Small intestine (tissue), 7 donors: ENCODE data around the gene ACVR1C. TPM values are rescaled to one million over a fixed set of nuclear protein-coding genes. Genes with fewer than 3 reads are reported as not detected.

Experiments
- DNase-seq, 2 donors: peaks; one replicate each; pipeline versions ENCODE4 v3.0.0 to v3.0.0-alpha.2; 2013
- FAIRE-seq: peaks from 2 replicates; lab custom pipeline; 2012; peaks lifted over from hg19 to GRCh38; lab: Jason Lieb, UNC
- H3K27ac ChIP-seq, 3 donors: one replicate each; pipeline ENCODE4 v1.5.1; 2013; ENCODE audit warnings: low read length in 2 of 3, mild to moderate bottlenecking in 2 of 3, control low read depth in 1 of 3, inconsistent platforms in 1 of 3, low read depth in 1 of 3, moderate library complexity in 1 of 3
- H3K27me3 ChIP-seq, 3 donors: one replicate each; pipeline ENCODE4 v1.6.1; 2013; ENCODE audit warnings: low read length in 3 of 3, inconsistent platforms in 1 of 3; ENCODE audit not compliant: control insufficient read depth in 3 of 3, insufficient read depth in 3 of 3
- H3K36me3 ChIP-seq, 3 donors: one replicate each; pipeline ENCODE4 v1.6.1; 2013; ENCODE audit warnings: low read length in 3 of 3, inconsistent platforms in 1 of 3, low read depth in 1 of 3, mild to moderate bottlenecking in 1 of 3, moderate library complexity in 1 of 3; ENCODE audit not compliant: control insufficient read depth in 3 of 3, insufficient read depth in 2 of 3
- H3K4me1 ChIP-seq, 3 donors: one replicate each; pipeline ENCODE4 v1.6.1; 2013; ENCODE audit warnings: low read length in 2 of 3, inconsistent platforms in 1 of 3, low read depth in 1 of 3, mild to moderate bottlenecking in 1 of 3, moderate library complexity in 1 of 3; ENCODE audit not compliant: control insufficient read depth in 3 of 3, insufficient read depth in 2 of 3
- H3K4me3 ChIP-seq, 3 donors: one replicate each; pipeline ENCODE4 v1.5.1; 2013; ENCODE audit warnings: low read length in 3 of 3, control low read depth in 1 of 3, inconsistent platforms in 1 of 3, low read depth in 1 of 3, mild to moderate bottlenecking in 1 of 3, moderate library complexity in 1 of 3
- H3K9me3 ChIP-seq, 2 donors: one replicate each; pipeline ENCODE4 v1.6.1; 2013; ENCODE audit warnings: low read depth in 1 of 2, low read length in 1 of 2; ENCODE audit not compliant: control insufficient read depth in 2 of 2, insufficient read depth in 1 of 2
- WGBS, 3 donors: extraction: QIAGEN DNeasy Blood & Tissue Kit; methylation state at CpG; one replicate each; pipeline ENCODE4 v1.1.7; 2013; 5-methylcytosine and 5-hydroxymethylcytosine counted together
- polyA plus RNA-seq, 4 donors: library from polyadenylated mRNA; stranded (reverse) in 3 of 4; unstranded in 1 of 4; fragments of 200-250 nt in 3 of 4; fragments of 120-200 nt in 1 of 4; gene quantifications; one replicate each; pipeline versions ENCODE4 v1.2.1 to v1.2.3, GENCODE V29; 2013
- donor health status: healthy with polysubstance abuse.
- donor health status: control.
- donor health status: control.
- donor health status: Bipolar disorder and iron deficiency.
- donor health status: healthy.

Gene ACVR1C
- polyA plus RNA-seq, 4 donors = 1.2 to 20.6 (median 1.3) TPM

GRCh38 chr2:157501026-157501425 is 127.6 kb downstream of the ACVR1C start:
- Histone ChIP-seq H3K36me3 (no peaks in the 10 kb centered on the region), H3K27ac (no peak overlapping the region), H3K27me3 (no peaks in the 10 kb centered on the region), H3K4me3 (no peak overlapping the region), H3K9me3 (peaks cover 0 to 6% of the 10 kb centered on the region in 2 donors), H3K4me1 (no peaks in the 10 kb centered on the region)
- DNase-seq (no peak), FAIRE-seq (no peak)
- WGBS, 3 donors = 59 to 75% (median 64%) methylated on average over 2 of the region's 2 CpGs

DNA sequence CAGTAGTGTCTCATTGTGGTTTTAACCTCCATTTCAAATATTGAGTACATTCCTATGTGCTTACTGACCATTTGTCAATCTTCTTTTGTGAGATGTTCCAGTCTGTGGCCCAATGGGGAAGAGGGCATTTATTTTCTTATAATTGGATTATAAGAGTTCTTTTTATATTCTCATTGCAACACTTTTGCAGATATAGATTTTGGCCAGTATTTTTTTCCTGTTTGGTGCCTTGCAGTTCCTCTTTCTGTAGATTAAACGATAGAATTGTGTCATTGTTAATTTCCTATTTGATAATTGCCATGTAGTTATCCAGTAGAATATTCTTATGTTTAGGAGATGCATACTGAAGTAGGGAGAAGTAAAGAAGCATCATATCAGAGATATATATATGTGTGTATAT is 128.3 kb downstream of the ACVR1C start:
- Histone ChIP-seq H3K9me3 (peaks cover 0 to under 1% of the 10 kb centered on the region in 2 donors), H3K27me3 (no peaks in the 10 kb centered on the region), H3K4me3 (no peak overlapping the region), H3K27ac (no peak overlapping the region), H3K36me3 (no peaks in the 10 kb centered on the region), H3K4me1 (no peaks in the 10 kb centered on the region)
- DNase-seq (no peak), FAIRE-seq (no peak)
- WGBS, 3 donors = 55 to 73% (median 56%) methylated on average over 1 of the region's 1 CpG

- 85 to 94% (median 87%) methylated on average over 3 of the region's 3 CpGs for WGBS, 3 donors
- no peak overlapping the region for H3K27ac ChIP-seq
- DNase-seq (no peak), FAIRE-seq (no peak)
- no peaks in the 10 kb centered on the region for H3K9me3 ChIP-seq
- no peaks in the 10 kb centered on the region for H3K36me3 ChIP-seq
- no peaks in the 10 kb centered on the region for H3K27me3 ChIP-seq
- no peaks in the 10 kb centered on the region for H3K4me1 ChIP-seq
- H3K4me3 ChIP-seq = no peak overlapping the region
Measured at GRCh38 chr2:157498483-157498882, 130.2 kb downstream of the ACVR1C start.

DNA sequence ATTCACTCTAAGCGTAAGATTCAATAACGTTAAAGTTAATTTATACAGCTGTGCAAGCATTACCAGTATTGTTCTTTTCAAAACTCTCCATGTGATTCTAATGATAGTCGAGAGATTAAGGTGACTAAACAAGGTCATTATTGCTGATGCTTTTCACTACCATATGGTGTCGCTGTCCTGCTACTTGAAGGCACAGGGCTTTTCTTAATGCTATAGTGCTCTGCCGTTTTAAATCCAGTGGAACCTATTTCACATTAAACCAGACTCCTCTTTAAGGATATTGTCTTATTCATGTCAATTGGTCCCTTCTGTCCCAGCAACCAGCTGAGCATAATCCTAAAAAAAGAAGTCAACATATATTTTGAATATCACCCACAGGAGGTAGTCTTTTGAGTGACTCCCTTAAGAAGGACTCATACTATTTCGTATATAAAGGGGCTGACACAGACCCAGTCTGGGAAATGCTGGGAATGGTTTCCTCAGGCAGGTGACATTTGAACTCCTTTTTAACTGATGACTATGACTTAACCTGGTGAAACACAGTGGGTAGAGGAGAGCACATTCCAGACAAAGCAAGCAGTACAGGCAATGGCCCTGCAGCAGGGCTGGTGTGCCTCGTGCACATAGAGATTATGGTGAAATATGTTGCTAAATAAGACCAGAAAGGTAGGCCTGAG is 130.9 kb downstream of the ACVR1C start:
- H3K4me3 ChIP-seq = no peak overlapping the region
- 22 to 28% (median 25%) methylated on average over 7 of the region's 7 CpGs for WGBS, 3 donors
- H3K27me3 ChIP-seq = no peaks in the 10 kb centered on the region
- H3K4me1 ChIP-seq = no peaks in the 10 kb centered on the region
- H3K36me3 ChIP-seq = no peaks in the 10 kb centered on the region
- H3K27ac ChIP-seq = no peak overlapping the region
- FAIRE-seq (peak; percentile 49), DNase-seq (peak; percentile 45 to 59)
- no peaks in the 10 kb centered on the region for H3K9me3 ChIP-seq

DNA sequence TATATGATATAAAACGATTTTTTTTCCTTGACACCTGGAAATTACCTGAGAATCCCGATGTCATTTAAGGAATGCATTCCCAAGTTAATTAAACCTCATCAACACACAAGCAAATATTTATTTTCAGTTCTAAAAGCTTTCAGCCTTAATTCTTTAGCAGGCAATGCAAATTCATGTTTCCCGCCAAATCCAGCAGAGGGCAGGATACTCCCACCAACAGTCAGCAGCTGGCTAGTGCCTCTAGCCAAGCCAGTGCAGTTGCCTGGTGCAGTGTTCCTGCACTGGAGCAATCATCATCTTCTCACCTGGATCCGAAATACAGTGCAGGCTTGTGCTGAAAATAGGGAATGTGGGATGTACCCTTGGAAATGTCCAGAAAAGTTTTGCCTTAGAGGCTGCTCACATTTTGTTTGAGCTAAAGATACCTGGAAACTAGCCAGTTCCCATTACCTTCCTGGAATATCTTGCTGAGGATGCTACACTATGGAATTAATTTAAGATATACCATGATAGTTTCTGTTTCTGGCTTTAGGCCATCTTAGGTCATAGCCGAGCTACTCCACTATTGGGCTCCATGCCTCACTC is 136.4 kb downstream of the ACVR1C start:
- no peaks in the 10 kb centered on the region for H3K27me3 ChIP-seq
- DNase-seq (peak; percentile 76), FAIRE-seq (peak; percentile 15)
- H3K4me1 ChIP-seq = peaks cover 0 to 13% (median 0%) of the 10 kb centered on the region in 3 donors
- H3K4me3 ChIP-seq = no peak overlapping the region
- no peaks in the 10 kb centered on the region for H3K36me3 ChIP-seq
- H3K9me3 ChIP-seq = no peaks in the 10 kb centered on the region
- WGBS, 3 donors = 13 to 17% (median 15%) methylated on average over 5 of the region's 5 CpGs
- no peak overlapping the region for H3K27ac ChIP-seq

GRCh38 chr2:157489983-157490382 is 138.7 kb downstream of the ACVR1C start:
- H3K4me1 ChIP-seq = peaks cover 0 to 24% (median 0%) of the 10 kb centered on the region in 3 donors
- no peaks in the 10 kb centered on the region for H3K9me3 ChIP-seq
- H3K27me3 ChIP-seq = no peaks in the 10 kb centered on the region
- no peaks in the 10 kb centered on the region for H3K36me3 ChIP-seq
- no peak overlapping the region for H3K27ac ChIP-seq
- peak in 1 of 2 donors; percentile 14 for DNase-seq
- 75 to 78% (median 78%) methylated on average over 1 of the region's 1 CpG for WGBS, 3 donors
- H3K4me3 ChIP-seq = no peak overlapping the region
- FAIRE-seq = no peak

GRCh38 chr2:157488877-157489276 is 139.8 kb downstream of the ACVR1C start:
- peak; percentile 83 to 90 for DNase-seq
- Histone ChIP-seq H3K9me3 (no peaks in the 10 kb centered on the region), H3K36me3 (no peaks in the 10 kb centered on the region), H3K27me3 (no peaks in the 10 kb centered on the region), H3K4me1 (peaks cover 0 to 24% (median 0%) of the 10 kb centered on the region in 3 donors), H3K27ac (peak overlapping the region; percentile 37 to 75 (median 73)), H3K4me3 (peak overlapping the region in 2 of 3 donors; percentile 17 to 29)
- no peak for FAIRE-seq
- 17 to 53% (median 36%) methylated on average over 3 of the region's 3 CpGs for WGBS, 3 donors

DNA sequence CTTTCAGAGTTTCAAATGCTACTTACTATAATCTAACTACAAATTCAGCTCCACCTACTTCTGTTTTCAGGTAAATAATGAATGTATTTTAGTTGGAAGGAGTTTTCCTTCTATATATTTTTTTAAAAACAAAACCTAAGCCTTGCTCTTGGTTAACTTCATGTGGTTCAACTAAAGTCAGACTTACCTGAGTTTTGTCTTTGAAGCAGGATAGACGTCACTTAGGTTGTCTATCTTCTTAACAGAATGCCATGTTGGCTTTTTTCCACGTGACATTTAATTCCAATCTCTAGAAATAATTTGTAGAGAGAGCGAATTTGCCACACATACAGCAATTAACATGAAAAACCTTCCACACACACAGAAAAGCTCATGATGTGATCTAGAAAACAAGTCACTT is 140.9 kb downstream of the ACVR1C start:
- FAIRE-seq (peak; percentile 15), DNase-seq (peak; percentile 23 to 38)
- 9 to 60% (median 31%) methylated on average over 3 of the region's 3 CpGs for WGBS, 3 donors

More for the DNA sequence above, 140.9 kb downstream of the ACVR1C start:
- no peak overlapping the region for H3K4me3 ChIP-seq
- H3K36me3 ChIP-seq = no peaks in the 10 kb centered on the region
- peaks cover 0 to 24% (median 0%) of the 10 kb centered on the region in 3 donors for H3K4me1 ChIP-seq
- H3K27ac ChIP-seq = peak overlapping the region in 2 of 3 donors; percentile 53 to 75
- no peaks in the 10 kb centered on the region for H3K27me3 ChIP-seq
- no peaks in the 10 kb centered on the region for H3K9me3 ChIP-seq
